Stimulated activated CD8-positive, alpha-beta memory T cell treated with anti-CD3 and anti-CD28 coated beads, Interleukin-4, amount 100 ng/mL, for 48 hours (primary cell): ENCODE results near the gene KLHDC3.

Experiments
- DNase-seq: peaks from one replicate; pipeline ENCODE4 v3.0.0-alpha.2; 2020

The KLHDC3 gene, protein sequence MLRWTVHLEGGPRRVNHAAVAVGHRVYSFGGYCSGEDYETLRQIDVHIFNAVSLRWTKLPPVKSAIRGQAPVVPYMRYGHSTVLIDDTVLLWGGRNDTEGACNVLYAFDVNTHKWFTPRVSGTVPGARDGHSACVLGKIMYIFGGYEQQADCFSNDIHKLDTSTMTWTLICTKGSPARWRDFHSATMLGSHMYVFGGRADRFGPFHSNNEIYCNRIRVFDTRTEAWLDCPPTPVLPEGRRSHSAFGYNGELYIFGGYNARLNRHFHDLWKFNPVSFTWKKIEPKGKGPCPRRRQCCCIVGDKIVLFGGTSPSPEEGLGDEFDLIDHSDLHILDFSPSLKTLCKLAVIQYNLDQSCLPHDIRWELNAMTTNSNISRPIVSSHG

DNA sequence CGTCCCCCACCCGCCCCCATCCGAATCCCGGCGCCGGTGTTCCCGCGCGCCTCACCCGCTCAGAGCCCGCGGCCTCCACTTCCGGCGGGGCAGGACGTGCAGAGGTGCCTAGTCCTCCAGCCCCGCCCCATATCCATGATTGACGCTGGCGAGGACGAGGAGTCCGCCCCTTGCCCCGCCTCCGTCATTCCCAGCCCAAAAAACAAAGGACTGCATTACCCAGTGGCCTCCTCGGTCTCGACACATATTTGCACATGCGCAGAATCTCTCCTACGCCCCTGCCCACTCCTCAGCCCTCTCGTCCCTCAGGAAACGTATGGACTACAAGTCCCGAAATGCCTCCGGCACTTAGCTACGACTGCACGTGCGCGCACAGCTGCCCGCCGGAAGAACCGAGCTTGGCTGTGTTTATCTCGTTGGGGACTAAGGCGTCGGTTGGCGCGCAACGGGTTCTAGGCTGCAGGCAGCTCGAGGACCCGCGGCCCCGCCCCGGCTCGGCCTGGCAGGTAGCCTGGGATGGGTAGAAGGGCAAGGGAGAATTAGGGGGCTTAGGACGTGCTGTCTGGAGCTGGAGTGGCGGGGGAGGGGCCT lies at the start of gene KLHDC3, which contains the start of gene MEA1:
KLHDC3 (plus strand) TSS at position 407 of the 591 bp plus-strand sequence. CDS start 2,944 bp downstream, outside the sequence.
MEA1 (minus strand) TSS at position 104 of the 591 bp plus-strand sequence. CDS start 133 bp downstream, outside the sequence.
- DNase-seq = peak; percentile 99

DNA sequence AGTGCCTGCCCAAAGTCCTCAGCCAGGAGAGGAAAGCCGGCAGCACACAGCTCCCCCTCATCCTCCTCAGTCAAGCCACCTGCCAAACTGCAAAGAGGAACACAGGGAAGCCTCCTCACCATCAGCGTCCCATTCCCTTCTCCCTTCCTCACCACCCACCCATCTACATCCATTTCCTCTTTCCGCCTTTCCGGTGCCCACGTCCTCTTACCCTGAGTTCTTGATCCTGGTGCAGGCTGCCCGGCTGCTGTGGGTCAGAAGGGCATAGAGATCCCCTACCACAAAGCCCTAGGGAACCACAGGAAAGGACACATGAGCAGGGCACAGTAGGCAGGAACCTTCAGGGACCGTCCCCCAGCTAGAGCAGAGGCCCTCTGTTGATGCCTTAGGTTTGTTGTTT lies 47.5 kb upstream of the KLHDC3 start:
- no peak for DNase-seq

DNA sequence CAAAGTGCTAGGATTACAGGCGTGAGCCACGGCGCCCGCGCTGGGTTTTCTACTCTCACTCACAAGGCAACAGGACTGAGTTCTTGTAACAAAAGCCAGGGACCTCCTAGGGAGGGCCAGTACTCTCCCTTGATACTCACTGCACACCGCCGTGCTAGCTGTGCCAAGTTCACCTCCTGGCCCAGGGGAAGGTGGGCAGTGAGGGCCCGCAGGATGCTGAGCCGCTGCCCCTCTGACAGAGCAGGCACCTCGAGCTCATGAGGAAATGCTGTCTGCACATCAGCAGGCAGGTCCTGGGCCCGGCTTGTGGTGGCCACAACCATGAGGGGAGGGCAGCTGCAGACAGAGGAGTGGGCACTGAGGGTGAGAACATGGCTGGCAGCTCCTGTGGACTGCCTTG lies 46.8 kb upstream of the KLHDC3 start:
- DNase-seq = no peak

DNA sequence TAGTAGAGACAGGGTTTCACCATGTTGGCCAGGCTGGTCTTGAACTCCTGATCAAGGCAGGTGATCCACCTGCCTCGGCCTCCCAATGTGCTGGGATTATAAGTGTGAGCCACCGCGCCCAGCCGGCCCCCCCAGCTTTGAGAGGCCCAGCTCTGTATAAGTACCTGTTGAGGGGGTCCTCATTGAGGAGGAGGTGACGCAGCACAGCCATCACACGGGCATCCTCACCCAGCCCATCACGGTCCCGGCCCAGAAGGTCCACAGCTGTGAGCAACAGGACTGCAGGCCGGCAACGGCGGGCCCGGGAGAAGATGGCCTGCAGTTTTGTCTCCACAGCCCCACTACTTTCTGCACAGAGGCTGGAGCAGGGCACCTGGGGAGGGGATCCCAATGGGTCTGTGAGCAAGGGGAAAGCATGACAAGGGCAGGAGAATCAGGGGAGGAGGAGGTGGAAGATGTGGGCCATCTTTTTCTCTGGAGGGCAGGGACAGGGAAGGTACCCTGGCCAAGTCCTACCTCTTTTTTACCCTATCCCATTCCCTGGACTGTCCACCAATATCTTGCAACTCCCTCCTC lies 45.8 kb upstream of the KLHDC3 start:
- DNase-seq = no peak

DNA sequence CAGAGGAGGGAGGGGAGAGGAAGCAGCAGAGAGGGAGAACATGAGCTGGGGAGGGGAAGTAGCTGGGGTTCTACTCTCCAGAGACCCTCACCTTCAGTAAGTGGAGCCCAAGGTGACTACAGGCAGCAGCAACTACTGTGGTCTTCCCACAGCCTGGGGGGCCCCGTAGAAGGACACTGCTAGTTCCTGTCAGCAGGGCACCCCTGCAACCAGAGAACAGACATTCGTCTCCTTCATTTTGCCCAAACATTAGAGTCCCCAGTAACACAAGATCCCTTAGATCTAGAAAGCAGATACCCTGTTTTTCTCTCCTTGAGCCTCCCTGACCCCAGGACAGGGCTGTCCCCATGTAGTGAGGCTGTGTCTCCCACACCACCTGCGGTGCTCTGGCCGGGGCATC lies 45.3 kb upstream of the KLHDC3 start:
- no peak for DNase-seq

DNA sequence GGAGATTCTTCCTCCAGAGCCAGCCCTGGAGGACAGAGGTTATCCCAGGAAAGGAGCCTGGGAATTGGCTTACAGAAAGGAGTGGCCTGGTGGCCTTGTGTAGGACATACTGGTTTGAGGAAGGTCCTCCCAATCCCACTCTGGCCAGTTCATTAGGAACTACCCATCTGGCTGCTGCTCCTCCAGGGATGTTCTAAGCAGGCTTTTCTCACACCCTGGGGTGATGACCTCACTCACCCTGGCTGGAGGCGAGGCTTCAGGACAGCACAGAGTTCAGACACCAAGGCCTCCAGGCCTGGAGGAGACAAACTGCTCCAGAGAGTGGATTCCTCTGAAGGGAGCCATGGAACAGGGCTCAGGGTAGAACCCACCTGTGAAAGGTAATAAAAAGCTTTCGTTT lies 44.6 kb upstream of the KLHDC3 start:
- no peak for DNase-seq

DNA sequence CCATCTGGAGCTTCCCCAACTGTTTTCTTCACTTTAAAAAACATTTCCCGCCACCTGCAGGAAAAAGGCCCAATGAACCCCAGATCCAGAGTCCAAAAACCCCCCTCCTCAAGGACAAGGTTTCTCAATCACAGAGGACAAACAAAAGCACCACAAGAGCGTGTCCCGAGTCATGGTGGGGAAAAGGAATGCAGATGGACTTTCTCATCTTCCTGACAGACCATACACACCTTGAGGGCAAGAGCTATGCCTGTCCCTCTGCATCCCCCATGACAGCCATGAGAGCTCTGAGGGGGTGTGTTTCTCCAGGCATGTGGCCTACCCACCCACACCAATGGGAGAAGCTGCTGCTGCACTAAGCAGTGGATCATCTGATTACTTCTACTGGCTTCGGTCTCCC lies 44.1 kb upstream of the KLHDC3 start:
- DNase-seq = no peak

DNA sequence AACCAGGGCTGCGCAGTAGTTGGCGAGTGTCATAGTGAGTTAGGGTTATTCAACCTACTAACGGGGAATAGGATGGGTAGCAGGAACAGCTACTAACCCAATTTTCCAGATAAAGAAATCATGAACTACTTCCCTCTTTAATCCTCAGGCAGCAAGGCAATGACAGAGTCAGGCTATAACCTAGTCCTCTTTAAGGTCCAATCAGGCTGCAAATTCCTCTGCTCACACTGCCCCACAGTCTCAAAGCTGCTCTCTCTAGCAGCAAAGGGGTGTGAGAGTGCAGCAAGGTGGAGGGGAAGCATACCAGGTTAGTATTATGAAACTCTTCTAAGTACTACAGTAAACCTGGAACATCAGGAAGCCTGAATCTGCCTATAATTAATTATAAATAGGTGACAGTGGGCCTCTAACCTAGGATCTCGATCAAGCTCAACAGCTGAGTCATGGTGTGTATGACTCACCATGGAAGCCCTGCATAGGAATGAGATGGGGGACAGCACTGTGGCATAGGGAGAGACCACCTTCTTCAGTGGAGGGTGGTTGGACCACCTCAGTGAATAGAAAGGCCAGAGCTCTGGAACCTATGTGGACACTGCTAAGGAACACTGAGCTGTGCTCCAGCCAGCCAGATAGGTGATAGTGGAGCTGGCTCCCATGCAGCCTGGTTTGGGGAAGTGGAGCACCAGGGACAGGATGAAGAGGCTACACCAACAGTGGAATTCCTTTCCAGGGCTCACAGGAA lies 43.0 kb upstream of the KLHDC3 start:
- no peak for DNase-seq

DNA sequence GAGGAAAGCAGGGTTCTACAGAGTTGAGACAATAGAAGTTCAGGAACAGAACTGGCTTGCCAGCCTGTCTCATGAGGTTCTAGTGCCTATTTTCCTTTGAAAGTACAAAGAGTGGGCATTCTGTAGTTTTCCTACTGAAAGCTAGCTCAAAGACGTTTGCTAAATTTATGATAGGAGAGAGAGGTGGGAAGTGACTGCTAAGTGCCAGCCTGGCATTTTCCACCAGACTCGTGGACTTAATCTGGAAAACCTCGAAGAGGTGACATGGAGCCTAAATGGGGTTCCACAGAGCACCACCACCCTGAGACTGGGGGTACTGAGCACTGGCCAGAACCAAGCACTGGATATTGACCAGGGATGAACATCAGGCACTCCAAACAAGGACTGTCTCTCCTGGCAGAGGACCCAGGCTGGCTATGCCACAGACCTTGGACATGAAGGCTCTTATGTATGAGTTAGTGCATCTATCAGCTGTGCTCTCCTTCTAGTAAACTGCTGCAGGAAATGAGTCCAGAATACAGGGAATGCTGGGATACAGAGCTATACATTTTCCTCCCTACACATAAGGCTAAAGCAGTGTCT lies 42.2 kb upstream of the KLHDC3 start:
- no peak for DNase-seq

DNA sequence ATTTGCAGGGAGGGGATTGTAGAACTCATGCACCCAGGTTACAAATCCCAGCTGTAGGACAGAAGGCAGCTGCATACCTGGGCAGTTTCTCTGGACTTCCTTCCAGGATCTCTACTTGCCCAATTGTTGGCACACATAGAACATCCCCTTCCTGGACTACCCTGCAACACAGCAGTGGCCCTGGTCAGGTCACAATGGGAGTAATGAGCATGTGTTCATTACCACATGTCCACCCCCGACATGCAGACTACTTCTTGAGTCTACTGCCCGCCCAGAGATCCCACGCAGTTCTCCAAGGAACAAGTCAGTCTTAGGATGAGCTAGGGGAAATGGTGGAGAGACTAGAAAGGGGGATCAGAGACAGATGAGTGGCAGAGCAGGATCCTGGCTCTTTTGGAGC lies 40.1 kb upstream of the KLHDC3 start:
- DNase-seq = no peak

DNA sequence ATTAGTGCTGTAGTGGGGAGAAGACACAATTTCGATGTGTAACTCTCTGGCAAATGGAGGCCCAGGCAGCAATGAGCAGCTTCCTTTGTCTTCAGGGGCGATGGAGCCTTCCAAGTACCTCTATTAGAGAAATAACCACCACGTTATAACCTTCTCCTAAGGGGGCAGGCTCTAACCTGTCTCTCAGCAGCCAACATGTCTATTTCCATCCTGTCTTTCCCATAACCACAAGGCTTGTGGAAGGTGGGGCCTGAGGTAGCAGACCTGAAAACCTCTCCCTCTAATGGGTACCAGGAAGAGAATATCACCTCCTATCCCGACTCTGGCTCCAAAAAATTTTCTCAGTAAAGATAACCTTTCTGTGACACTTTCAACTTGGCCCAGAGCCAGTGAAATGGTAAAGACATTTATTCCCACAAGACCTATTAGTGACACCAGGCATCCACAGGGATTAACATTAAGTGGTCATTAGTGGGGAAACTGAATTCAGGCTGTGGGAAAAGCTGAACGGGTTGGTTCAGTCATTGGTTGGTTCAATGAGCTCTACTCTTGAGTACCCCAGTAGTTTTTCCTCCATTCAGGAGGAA lies 39.0 kb upstream of the KLHDC3 start:
- DNase-seq = no peak

DNA sequence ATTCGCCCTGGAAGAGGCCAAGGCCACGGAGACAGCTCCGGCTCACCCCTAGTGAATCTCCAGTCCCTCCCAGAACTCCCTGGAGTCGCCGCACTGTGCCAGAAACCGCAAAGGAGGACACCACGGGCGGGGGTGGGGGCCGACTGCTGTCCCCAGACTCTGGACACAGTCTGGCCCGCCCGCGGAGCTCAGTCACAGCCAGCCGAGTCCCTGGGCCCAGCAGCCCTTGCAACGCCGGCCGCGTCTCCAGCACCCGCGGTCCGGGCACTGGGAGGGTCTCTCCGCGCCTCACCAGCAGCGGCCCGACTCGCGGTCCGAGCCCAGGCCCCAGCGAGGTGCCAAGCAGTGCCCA lies 35.6 kb upstream of the KLHDC3 start:
- DNase-seq = peak; percentile 44

DNA sequence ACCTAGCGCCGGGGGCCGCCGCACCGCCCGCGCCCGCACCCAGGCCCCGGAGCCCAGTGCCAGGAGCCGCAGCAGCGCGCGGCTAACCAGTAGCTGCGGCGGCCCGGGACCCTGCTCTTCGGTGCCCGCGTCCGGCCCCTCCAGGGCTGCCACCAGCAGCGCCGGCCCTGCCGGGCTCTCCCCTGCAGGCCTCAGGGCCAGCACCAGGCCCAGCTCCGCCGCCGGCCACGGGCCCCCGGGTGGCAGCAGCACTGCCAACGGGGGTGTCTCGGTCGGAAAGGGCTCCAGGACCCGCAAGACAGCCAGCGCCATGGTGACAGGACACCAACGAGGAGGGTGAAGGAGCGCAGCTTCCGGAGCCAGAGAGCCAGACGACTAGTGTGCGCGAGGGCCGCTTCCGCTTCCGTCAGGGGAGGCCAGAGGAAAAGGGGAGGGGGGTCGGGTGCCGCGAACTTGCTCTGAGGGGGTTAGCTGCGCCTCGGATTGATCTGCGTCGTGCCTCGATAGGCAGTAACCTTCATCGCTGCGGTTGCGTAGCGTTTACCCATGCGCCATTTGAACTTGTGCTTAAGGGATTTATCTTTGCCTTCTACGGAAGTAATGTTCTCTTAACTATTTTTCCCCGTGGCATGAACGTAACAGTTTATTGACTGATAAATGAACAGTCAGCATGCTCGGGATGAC lies 35.1 kb upstream of the KLHDC3 start, which contains the start of gene PEX6:
PEX6 (minus strand) TSS at position 343 of the 684 bp plus-strand sequence; CDS start at position 312, 31 bp downstream.
- peak; percentile 93 for DNase-seq

DNA sequence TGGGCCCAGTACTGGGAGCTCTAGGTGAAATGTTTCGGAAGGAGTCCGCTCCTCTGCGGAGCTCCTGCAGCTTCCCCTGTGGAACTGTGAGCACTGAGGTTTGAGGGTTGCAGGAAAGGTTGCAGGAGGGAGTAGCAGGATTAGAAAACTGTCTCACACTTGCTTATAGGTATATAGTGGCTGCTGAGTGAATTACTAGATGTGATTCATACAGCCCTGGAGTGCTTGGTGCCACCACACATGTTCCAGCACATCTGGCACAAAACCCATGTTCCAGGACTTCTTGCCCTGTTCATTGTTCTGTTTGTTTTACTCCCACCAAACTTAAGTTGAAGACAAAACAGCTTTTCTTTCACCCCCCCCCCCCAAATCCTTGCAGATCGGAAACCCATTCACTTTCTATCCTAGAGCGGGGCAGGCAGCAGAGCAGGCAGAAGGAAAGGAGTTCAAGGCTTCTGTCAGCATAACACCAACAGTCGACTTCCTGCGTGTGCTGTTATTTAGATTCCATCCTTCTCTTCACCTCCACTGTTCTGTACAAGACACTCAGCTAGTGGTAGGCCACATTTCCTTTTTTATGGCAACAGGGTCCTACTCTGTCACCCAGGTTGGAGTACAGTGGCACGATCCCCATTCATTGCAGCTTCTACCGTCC lies 34.4 kb upstream of the KLHDC3 start:
- no peak for DNase-seq

DNA sequence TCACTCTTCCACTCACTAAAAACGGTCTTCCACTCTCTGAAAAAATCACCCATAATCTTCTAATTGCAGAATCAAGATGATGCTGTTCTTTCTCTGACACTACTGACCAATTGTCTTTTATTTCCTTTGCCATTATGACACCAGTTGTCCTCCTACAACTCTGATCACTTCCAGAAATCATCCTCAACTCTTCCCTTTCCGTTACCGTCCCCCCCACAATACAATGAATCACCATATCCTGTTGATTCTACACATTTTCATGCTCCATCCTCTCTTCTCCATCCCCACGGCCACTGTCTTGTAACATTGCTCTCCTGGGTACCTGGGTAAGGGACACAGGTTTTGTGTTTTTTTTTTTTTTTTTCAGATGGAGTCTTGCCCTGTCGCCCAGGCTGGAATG lies 32.2 kb upstream of the KLHDC3 start:
- DNase-seq = no peak

DNA sequence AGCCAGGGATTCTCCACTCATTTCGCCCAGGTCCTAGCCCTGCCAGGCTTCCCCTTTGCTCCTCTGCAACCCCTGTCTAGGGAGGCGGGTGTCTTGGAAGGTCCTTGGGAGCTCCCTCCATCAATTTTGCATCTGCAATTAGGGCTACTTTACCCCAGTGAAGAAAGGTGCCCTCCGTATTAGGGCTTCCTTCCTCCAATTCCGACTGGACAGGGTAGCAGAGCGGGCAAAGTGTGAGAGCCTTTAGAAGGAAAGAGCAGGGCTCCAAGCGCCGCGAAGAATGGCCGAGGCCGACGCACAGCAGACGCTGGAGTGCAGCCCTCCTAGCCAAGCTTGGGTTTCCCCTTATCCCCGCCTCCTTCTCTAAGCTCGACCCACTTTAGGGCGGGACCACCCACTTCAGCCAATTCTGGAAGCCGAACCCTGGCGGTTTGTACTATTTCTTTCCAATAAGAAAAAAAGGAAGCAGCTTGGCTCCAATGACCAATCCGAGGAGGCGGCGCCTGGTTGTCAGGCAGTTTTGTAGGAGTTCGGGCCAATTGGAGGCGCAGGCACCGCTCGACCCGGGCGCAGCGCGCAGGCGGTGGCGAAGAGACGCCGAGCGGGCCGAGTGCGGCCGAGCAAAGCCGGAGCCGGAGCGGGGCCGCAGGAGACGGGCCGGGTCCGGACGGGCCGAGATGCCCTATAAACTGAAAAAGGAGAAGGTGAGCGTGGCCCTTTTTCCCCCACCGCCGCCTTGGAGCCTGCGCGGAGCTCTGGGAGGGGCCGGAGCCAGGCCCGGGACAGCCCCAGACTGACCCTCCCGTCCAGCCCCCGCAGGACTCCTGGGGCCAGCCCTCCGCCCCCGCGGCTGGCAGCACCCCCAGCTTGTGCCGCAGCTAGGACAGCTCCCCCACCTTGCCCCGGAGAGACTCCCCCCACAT lies 29.8 kb upstream of the KLHDC3 start, which contains the start of gene PPP2R5D:
PPP2R5D (plus strand) TSS at position 570 of the 923 bp plus-strand sequence; CDS start at position 678, 108 bp downstream.
- peak; percentile 96 for DNase-seq

DNA sequence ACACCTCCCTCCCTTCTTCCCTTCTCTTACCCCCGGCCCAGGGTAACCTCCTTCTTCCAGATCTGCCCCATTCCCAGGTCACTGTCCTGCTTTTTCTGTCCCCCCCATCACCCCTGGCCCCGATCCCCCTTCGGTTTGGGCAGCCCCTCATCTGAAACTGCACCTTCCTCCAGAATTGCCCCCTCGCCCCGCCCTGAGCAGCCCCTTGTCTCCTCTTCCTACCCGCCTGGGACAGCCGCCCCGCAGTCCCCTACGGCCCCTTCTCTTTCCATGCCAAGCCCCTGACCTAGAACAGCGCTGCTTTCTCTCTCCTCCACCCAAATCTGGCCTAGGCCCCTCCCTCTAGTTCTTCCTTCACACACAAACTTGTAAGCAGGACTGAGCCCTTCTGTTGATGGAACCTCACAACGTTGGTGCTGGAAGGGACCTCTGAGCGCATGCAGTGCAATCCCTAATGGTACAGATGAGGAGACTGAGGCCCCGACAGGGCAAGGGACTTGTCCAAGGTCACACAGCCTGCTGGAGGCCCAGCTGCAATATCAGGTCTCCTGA lies 29.0 kb upstream of the KLHDC3 start:
- DNase-seq = peak; percentile 36

DNA sequence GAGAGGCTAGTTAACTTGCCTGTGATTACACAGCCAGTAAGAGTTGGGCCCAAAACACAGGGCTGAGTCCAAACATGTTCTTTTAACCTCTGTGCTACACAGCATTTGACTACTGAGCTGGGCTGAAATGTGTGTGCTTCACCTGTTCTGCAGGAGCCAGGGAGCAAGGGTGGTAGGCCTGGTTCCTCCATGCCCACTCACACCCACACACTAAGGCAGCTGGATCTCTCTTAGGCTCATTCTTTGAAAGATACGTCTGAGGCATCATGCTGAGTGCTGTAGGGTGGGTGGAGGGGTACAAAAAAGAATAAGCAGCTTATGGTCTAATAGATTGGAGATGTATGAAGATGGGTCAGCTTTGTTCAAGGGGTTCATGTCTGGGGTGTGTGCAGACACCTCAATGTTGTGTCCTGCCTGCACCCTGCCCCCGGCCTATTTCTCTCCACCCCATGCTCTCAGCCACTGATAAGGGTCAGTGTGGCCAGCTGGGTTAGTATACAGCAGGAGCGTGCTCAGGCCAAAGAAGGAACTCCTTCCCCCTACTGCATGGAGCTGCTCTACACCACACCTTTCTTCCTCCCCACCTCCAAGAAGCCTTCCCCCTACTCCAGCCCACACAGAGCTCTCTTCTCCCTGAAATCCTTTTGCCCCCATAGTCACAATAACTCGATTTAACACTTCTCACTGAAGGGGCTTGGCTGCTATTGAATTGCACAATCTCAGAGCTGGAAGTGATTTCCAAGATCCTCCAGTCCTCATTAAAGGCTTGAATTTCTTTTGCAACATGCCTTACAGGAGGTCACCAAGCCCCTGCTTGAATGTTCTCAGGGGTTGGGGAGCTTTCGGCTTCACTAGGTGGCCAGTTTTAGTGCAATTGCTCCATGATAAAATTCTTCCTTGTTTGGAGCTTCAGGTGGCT lies 26.3 kb upstream of the KLHDC3 start:
- DNase-seq = no peak
